NCI-H526 treated with DMSO at 0.1 percent for 48 hours (cell line): ENCODE data around the gene RAB27B.

Source experiments
- DNase-seq: peaks from one replicate; lab custom pipeline; 2025; lab: John Stamatoyannopoulos, UW

Gene RAB27B

DNA sequence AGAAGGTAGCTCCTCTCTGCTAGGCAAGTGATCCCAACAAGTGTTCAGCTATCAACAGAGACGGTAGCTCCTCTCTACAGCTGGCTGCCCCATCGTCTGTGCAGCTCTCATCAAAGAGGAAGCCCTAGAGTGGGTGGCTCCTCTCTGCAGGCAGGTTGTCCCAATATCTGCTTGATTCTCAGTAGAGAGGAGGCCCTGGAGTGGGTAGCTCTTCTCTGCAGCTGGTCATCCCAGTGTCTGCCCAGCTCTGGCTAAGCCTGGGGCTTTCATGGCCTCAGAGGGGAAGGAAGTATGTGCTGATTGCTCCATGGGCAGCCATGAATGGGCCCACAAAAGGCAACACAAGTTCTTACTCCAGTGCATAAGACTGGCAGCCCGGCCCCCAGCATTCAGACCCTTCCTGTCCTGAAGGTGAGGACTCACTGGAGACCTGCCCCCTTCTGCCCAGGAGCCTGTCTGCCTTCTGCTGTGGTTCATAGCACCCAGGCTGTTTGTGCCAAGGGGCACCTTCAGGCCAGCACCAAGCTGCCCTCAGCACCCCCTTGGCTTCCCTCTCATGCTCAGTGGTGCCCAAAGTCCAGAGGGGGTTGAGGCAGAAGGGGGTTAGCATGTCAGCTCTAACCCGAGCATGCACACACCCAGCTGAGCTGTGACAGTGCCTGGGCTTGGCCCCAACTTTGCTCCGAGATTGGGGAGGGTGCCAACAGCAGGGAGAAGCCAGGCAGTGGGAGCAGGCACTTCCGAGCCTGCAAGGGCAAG, 82.1 kb downstream of the RAB27B start:
- no peak for DNase-seq

DNA sequence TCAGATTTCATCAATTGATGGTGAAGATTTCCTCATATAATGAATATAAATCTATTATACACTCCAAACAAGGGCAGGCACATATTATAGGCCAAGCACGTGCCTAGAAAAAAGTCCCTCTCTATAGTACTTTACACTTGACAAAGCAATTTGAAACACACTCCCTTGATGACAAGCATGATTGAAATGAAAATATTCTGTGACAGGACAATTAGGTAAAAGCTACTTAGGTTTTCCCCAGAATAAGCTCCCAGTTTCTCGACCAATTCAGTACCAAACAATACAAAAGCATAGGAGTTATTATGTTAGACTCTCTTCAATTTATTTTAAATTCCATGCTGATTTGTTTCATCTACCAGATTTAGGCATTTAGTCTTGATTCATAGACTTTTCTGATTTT, 83.3 kb downstream of the RAB27B start:
- no peak for DNase-seq

DNA sequence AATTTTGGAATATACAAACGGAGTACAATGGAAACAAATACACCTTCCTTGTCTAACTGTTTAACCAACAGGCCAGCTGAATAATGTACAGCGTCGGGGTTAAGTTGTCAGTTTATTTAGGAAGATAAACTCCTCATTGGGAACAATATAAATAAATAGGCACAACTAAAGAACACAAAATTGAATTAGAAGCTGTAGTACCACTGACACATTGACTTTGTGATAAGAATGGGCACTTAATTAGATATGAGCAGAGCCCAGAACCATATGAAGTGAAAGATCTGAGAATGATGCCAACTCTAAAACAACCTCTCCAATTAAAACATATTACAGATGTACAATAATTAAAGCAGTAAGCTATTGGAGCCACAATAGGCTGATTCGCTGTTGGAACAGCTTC, 86.5 kb downstream of the RAB27B start:
- DNase-seq, result no peak

DNA sequence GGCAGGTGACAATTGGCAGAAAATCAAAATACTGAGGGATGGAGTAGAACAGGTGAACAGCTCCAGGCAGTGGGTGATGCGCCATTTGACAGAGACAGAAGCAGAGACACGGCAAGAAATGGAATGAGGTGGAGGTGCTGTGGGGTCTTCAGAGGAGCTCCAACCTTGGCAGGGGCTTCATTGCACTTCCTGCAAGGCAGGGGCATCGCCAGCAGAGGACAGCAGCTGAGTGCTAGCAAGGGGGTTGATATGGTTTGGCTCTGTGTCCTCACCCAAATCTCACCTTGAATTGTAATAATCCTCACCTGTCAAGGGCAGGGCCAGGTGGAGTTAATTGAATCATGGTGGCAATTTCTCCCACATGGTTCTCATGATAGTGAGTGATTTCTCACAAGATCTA, 88.2 kb downstream of the RAB27B start:
- no peak for DNase-seq

- DNase-seq, result no peak
Observed at GRCh38 chr18:54918060-54918459, 89.8 kb downstream of the RAB27B start.

DNA sequence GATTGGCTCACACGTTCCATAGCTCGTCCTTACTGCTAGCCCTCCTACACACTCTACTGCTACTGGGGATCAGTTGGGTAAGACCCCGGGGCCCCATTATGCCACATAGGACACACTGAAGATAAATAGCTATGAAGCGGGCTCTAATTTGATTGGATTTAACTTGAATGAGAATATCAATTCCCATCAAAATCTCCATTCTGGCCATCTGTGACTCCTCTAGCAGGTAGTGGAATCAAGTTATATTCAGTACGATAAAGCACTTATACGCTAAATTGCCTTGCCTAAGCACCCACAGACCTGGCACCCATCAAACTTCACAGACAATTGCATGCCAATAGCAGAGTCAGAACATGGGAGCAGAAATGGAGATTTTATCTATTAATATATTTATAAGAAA, 91.1 kb downstream of the RAB27B start:
- DNase-seq, result no peak

DNA sequence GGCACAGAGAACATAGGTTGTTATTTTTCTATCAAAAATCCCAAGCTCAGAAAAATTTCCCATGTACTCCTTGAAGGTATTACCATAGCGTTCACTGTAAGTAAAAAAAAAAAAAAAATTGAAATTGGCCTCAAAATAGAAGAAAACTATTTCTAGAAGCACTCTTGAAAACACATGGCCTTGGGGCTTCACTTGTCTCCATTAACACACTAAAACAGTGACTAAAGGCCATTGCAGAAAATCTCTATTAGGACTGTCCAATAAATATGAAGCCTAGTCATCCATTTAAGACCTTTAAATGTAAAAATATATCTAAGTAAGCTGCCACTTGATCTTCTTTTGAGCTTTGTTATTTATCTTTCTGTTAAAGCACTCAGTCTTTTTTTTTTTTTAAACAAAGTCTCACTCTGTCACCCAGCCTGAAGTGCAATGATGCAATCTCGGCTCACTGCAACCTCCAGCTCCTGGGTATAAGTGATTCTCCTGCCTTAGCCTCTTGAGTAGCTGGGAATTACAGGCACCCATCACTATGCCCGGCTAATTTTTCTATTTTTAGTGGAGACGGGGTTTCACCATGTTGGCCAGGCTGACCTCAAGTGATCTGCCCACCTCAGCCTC, 95.2 kb downstream of the RAB27B start:
- DNase-seq, result no peak

DNA sequence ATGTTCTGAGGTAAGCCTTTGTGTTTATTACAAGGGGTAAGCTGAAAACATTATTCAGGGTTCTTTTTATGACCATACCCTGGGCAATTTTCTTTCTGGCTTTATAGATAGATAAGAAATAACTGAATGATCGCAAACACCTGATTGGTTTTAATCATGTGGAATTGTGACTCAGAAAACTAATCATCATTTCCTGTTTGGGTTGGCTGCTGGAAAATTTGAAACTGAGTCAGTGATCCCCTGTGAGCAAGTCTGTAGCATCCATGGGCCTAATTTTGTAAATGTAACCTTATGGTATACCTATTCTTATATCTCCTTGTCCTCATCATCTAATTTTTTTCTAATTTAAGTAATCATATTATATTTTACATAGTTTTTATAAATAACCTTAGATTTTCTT, 96.7 kb downstream of the RAB27B start:
- DNase-seq, result no peak

- no peak for DNase-seq
Observed at GRCh38 chr18:54926593-54927325, 98.5 kb downstream of the RAB27B start.

- DNase-seq, result no peak
Observed at GRCh38 chr18:54928236-54928635, 100.0 kb downstream of the RAB27B start.

DNA sequence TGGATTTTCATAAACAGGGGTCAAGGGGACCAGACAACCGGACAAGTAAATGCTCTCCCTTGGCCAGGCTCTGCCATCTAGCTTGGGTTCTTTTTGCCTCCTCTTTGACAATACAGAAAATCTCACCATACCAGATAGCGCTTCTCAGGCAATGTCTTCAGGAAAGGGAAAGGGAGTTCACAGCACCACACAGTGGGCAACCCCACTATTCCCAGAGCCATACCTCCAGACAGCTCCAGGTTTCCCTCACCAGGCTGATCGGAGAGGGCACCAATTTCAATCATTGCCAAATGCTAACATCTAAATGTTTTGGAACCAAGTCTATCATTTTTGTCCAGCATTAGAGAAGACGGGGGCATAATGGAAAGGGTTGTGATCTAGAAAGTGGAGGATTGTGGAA, 102.9 kb downstream of the RAB27B start:
- DNase-seq, result no peak

- no peak for DNase-seq
Observed at GRCh38 chr18:54932472-54932871, 104.2 kb downstream of the RAB27B start.

DNA sequence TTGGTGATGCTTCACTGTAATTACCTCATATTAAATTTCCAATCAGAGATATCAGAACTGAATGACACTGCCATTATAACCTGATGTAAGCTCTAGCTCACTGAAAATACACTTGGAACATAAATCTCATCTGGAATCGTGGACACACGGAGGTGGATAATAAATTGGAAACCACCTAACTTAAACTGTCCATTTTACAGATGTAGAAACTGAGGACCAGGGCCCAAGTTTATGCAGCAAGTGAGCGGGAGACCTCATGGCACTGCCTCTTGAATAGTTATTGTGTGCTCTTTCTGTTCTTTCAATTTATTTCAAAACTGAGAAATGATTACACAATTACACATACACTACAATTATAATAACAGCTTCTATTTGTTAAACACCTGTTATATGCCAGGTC, 110.2 kb downstream of the RAB27B start:
- DNase-seq, result no peak

GRCh38 chr18:54939361-54939917, 111.2 kb downstream of the RAB27B start:
- no peak for DNase-seq

DNA sequence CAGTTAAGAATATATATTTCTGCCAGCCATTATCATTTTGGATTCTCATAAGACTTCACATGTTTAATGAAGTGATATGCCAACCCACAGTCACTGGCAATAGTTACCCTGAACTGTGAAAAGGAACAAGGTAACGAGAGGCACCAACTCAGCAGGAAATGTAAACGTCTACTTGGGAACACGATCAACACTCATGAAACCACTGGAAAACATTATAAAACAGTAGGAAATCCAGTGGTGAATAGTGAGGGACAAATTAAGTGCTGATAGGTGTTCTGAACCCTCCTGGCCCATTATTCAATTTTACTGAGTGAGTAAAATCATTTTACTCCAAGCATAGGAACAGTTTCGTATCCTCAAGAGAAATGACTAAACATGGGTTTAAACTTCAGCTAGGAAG, 113.9 kb downstream of the RAB27B start:
- no peak for DNase-seq

GRCh38 chr18:54942569-54942968, 114.3 kb downstream of the RAB27B start:
- no peak for DNase-seq
